GM12878 (cell line): ENCODE measurements around the gene ZNF469. TPM values are rescaled to one million over a fixed set of nuclear protein-coding genes. Genes with fewer than 3 reads are reported as not detected.

Experiments used
- ATAC-seq: fragments of 200-7000 bp; cut with Tn5 transposase; 3 replicates; pipeline ENCODE4 v1.9.1; 2020; ENCODE audit warnings: mild to moderate bottlenecking, moderate library complexity
- BruUV-seq: library from RNA; stranded (reverse); fragments of 400-500 nt; replicated peaks from 2 replicates; lab custom pipeline; 2021; lab: Mats Ljungman, UMichigan
- CTCF ChIA-PET: fragments of 300-600 bp; sonication (Branson Sonifier 250); formaldehyde crosslinking; extraction: SDS; loops from one replicate; lab custom pipeline; 2021; ENCODE audit warnings: inconsistent platforms; lab: Yijun Ruan, JAX
- POLR2A ChIA-PET: fragments of 350-600 bp; formaldehyde crosslinking; extraction: SDS; loops from one replicate; lab custom pipeline; 2021; ENCODE audit warnings: inconsistent platforms; lab: Charles Lee
- RAD21 ChIA-PET: fragments of 300-600 bp; sonication (Branson Sonifier 250); formaldehyde crosslinking; loops from one replicate; lab custom pipeline; 2023; ENCODE audit warnings: antibody characterized with exemption; ENCODE audit not compliant: unreplicated experiment; lab: Charles Lee
- SMC1A ChIA-PET: fragments of 300-600 bp; sonication (Branson Sonifier 250); formaldehyde crosslinking; loops from one replicate; lab custom pipeline; 2023; ENCODE audit not compliant: unreplicated experiment, uncharacterized antibody; lab: Charles Lee
- DNase-seq: peaks from one replicate; pipeline ENCODE4 v3.0.0-alpha.2; 2011; ENCODE audit warnings: low read depth, low spot score
- FAIRE-seq: peaks from 3 replicates; lab custom pipeline; 2011; peaks lifted over from hg19 to GRCh38; lab: Jason Lieb, UNC
- H2AFZ ChIP-seq: 2 replicates; pipeline ENCODE4 v1.6.0; 2011; ENCODE audit warnings: low read depth, low read length, control low read depth; ENCODE audit not compliant: control insufficient read depth
- H3K27ac ChIP-seq: 2 replicates; pipeline ENCODE4 v1.5.1; 2011; ENCODE audit warnings: control low read depth; ENCODE audit not compliant: control insufficient read depth, insufficient read depth
- H3K27me3 ChIP-seq, 2 experiments: replicated peaks in 1 of 2; 2 replicates each; pipeline versions ENCODE4 v1.6.0 to v1.6.1; 2011; ENCODE audit warnings: low read length in 1 of 2; ENCODE audit not compliant: control insufficient read depth in 2 of 2, insufficient read depth in 2 of 2
- H3K36me3 ChIP-seq, 2 experiments: 2 replicates each; pipeline ENCODE4 v1.5.1; 2011; ENCODE audit warnings: low read length in 1 of 2; ENCODE audit not compliant: control insufficient read depth in 2 of 2, insufficient read depth in 2 of 2
- H3K4me1 ChIP-seq: 2 replicates; pipeline ENCODE4 v1.6.1; 2011; ENCODE audit warnings: mild to moderate bottlenecking, low read length, moderate library complexity, mixed read lengths; ENCODE audit not compliant: control insufficient read depth, insufficient read depth
- H3K4me2 ChIP-seq: 2 replicates; pipeline ENCODE4 v1.6.0; 2011; ENCODE audit warnings: control low read depth; ENCODE audit not compliant: control insufficient read depth, insufficient read depth
- H3K4me3 ChIP-seq: fragments of 200-600 bp; sonication (generic); 2 replicates; pipeline ENCODE4 v1.5.1; 2016
- H3K79me2 ChIP-seq: 2 replicates; pipeline ENCODE4 v1.6.0; 2011; ENCODE audit warnings: low read length; ENCODE audit not compliant: control insufficient read depth, insufficient read depth
- H3K9ac ChIP-seq: 2 replicates; pipeline ENCODE4 v1.8.0; 2011; ENCODE audit warnings: low read length, control low read depth, mixed read lengths; ENCODE audit not compliant: control insufficient read depth, insufficient read depth
- H3K9me3 ChIP-seq: replicated peaks from 3 replicates; pipeline ENCODE4 v1.5.1; 2011; ENCODE audit warnings: mild to moderate bottlenecking, low read length; ENCODE audit not compliant: control insufficient read depth, insufficient read depth
- H4K20me1 ChIP-seq: 2 replicates; pipeline ENCODE4 v1.6.0; 2011; ENCODE audit not compliant: control insufficient read depth, insufficient read depth
- BRCA1 ChIP-seq: IDR thresholded peaks from 2 replicates; pipeline ENCODE4 v1.6.1; 2011; ENCODE audit warnings: low read depth, low read length, improper control_type of control experiment
- CREB1 ChIP-seq: IDR thresholded peaks from 2 replicates; pipeline ENCODE4 v1.6.1; 2012; ENCODE audit warnings: low read depth, mild to moderate bottlenecking, inconsistent platforms
- EGR1 ChIP-seq, 2 experiments: IDR thresholded peaks; 1 replicate in 1 of 2; 2 replicates in 1 of 2; pipeline ENCODE4 v1.6.1; 2011 to 2012; ENCODE audit warnings: low read depth in 2 of 2, low read length in 2 of 2, borderline replicate concordance in 1 of 2, mild to moderate bottlenecking in 1 of 2, moderate library complexity in 1 of 2
- FOXK2 ChIP-seq: fragments of 450-650 bp; IDR thresholded peaks from 2 replicates; pipeline ENCODE4 v1.6.1; 2017; ENCODE audit warnings: mild to moderate bottlenecking, moderate library complexity
- MTA3 ChIP-seq: IDR thresholded peaks from 2 replicates; pipeline ENCODE4 v1.6.1; 2012; ENCODE audit warnings: low read length, inconsistent platforms, borderline replicate concordance
- MYB ChIP-seq: fragments of 150-350 bp; IDR thresholded peaks from 2 replicates; pipeline ENCODE4 v1.6.1; 2014; ENCODE audit warnings: mild to moderate bottlenecking, low read depth, low read length, borderline replicate concordance
- POLR2AphosphoS5 ChIP-seq: IDR thresholded peaks from 2 replicates; pipeline ENCODE4 v1.6.1; 2011; ENCODE audit warnings: mild to moderate bottlenecking, low read length, inconsistent platforms
- POU2F2 ChIP-seq: IDR thresholded peaks from 3 replicates; pipeline ENCODE4 v1.6.1; 2011; ENCODE audit warnings: low read depth, mild to moderate bottlenecking, low read length, borderline replicate concordance
- TCF12 ChIP-seq: IDR thresholded peaks from 2 replicates; pipeline ENCODE4 v1.6.1; 2011; ENCODE audit warnings: low read depth, mild to moderate bottlenecking, low read length
- WRNIP1 ChIP-seq: IDR thresholded peaks from 2 replicates; pipeline ENCODE4 v1.6.1; 2011; ENCODE audit warnings: low read depth, low read length, improper control_type of control experiment, borderline replicate concordance
- YBX1 ChIP-seq: fragments of 450-650 bp; IDR thresholded peaks from 2 replicates; pipeline ENCODE4 v1.6.1; 2016; ENCODE audit warnings: antibody characterized with exemption
- WGBS: methylation state at CpG from one replicate; pipeline ENCODE4 v1.1.6; 2016; ENCODE audit warnings: low lambda C conversion rate; ENCODE audit not compliant: insufficient replicate concordance, insufficient coverage; ENCODE audit errors: missing lambda C conversion rate; 5-methylcytosine and 5-hydroxymethylcytosine counted together
- in situ Hi-C: fragments of 300-500 bp; cut with MboI; formaldehyde crosslinking; loops from 9 replicates; pipeline ENCODE4 v1.14.3; 2018; ENCODE audit warnings: mixed read lengths
- intact Hi-C: fragments of 100-400 bp; cut with micrococcal nuclease; formaldehyde crosslinking; loops from one replicate; pipeline ENCODE4 v1.14.2; 2022; ENCODE audit not compliant: unreplicated experiment
- polyA plus RNA-seq, 11 experiments: library from polyadenylated mRNA; depleted of rRNA in 4 of 11; unstranded in 6 of 11; stranded (reverse) in 5 of 11; fragments of >200 nt; fragmentation: Nextera tagmentation in 4 of 11; fragmentation: Illumina TruSeq in 1 of 11; extraction: Ambion mirVana in 4 of 11; extraction: Trizol in 1 of 11; gene quantifications; 1 replicate in 1 of 11; 2 replicates in 10 of 11; pipeline versions ENCODE4 v1.2.1 to v1.2.3, GENCODE V29; 2011 to 2016; ENCODE audit warnings: inconsistent platforms in 2 of 11, missing spikeins in 2 of 11, low read depth in 1 of 11
- total RNA-seq, 4 experiments: library from RNA; depleted of rRNA in 3 of 4; stranded (reverse); fragments of >200 nt in 3 of 4; fragmentation: Illumina TruSeq in 1 of 4; extraction: Trizol in 1 of 4; gene quantifications; 2 replicates each; pipeline versions ENCODE4 v1.2.1 to v1.2.3, GENCODE V29; 2013 to 2021

Gene ZNF469
- total and polyA plus RNA-seq, 10 of the 15 experiments (the other 5 are each of a cell fraction or from before 2014, with no cell fraction given): 0.01 to 0.21 (median 0.04) TPM; not detected in 3

- H3K27me3 ChIP-seq: no peaks in the 10 kb centered on the region
- in situ Hi-C loops (no loop called here), intact Hi-C loops (no loop called here)
- 27% methylated on average over 15 of the region's 15 CpGs for WGBS
- ChIA-PET POLR2A (no interaction called here), SMC1A (no interaction called here), CTCF (no interaction called here), RAD21 (no interaction called here)
- H3K4me3 ChIP-seq: no peak overlapping the region
- H3K79me2 ChIP-seq: no peaks in the 10 kb centered on the region
- no peaks in the 10 kb centered on the region for H3K36me3 ChIP-seq
- H3K9ac ChIP-seq: no peak overlapping the region
- no peak overlapping the region for H3K27ac ChIP-seq
- no peak overlapping the region for H2AFZ ChIP-seq
- H3K9me3 ChIP-seq: no peaks in the 10 kb centered on the region
- no peak for ATAC-seq
- DNase-seq: no peak
- no peaks in the 10 kb centered on the region for H4K20me1 ChIP-seq
- BruUV-seq: no TSS peak
- H3K4me1 ChIP-seq: no peaks in the 10 kb centered on the region
- no peak overlapping the region for H3K4me2 ChIP-seq
- FAIRE-seq: no peak
- TF ChIP-seq POU2F2: no peak
- no peak for TF ChIP-seq TCF12
Observed at GRCh38 chr16:88408561-88409142, 25.9 kb downstream of the ZNF469 start.

- FAIRE-seq: no peak
- TF ChIP-seq WRNIP1: no peak
- no peak for TF ChIP-seq MTA3
- no peak for TF ChIP-seq FOXK2
- TF ChIP-seq MYB: no peak
- no peak for TF ChIP-seq POLR2AphosphoS5
- no peak for TF ChIP-seq BRCA1
- TF ChIP-seq CREB1: no peak
- no peak for TF ChIP-seq YBX1
- TF ChIP-seq EGR1 (IDR thresholded peaks at IDR 0.05; ENCODE audit: borderline replicate concordance in 1 of 2, low read depth in 2 of 2, low read length in 2 of 2): no peak
- TF ChIP-seq, all 136 proteins: peak for 0
Observed at GRCh38 chr16:88409296-88410065, 26.7 kb downstream of the ZNF469 start.

More at GRCh38 chr16:88409296-88410065, 26.7 kb downstream of the ZNF469 start:
- Histone ChIP-seq H3K4me2 (no peak overlapping the region), H4K20me1 (no peaks in the 10 kb centered on the region), H3K27me3 (no peaks in the 10 kb centered on the region), H3K27ac (no peak overlapping the region), H3K4me3 (no peak overlapping the region), H3K36me3 (no peaks in the 10 kb centered on the region), H3K4me1 (no peaks in the 10 kb centered on the region), H3K9ac (no peak overlapping the region), H2AFZ (no peak overlapping the region), H3K79me2 (no peaks in the 10 kb centered on the region), H3K9me3 (no peaks in the 10 kb centered on the region)
- in situ Hi-C loops: no loop called here
- no peak for DNase-seq
- SMC1A ChIA-PET: no interaction called here
- ATAC-seq: no peak
- WGBS: 47% methylated on average over 28 of the region's 29 CpGs
- intact Hi-C loops: no loop called here
- CTCF ChIA-PET: no interaction called here
- POLR2A ChIA-PET: no interaction called here
- no TSS peak for BruUV-seq
- RAD21 ChIA-PET: no interaction called here
